ENCODE data around the gene CASP8.
"Not testable (repeated sequence)": the region's sequence is repeated elsewhere in the genome, so short reads cannot be mapped to it uniquely, and the experiment has no call there.

CASP8 gene

DNA sequence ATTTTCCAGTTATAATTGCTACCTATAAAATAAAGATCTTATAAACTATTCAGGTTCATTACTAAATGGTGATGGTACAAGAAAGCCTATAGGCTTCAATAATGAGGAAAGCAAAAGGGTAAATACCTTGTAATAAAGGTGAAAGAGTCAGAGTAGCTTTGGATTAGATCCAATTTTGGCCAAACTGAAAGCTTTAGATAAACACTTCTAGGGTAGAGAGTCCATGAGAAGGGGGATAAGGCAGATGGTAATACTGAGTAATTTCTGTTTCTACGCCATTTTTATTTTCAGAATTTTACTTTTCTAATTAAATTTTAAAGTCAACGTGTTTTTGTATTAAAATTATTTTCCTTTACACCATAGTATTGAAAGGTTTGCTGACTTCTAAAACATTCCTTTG, 9.4 kb downstream of the CASP8 start:
- DNase-seq (ENCODE audit: low read depth, low spot score), result no peak

DNA sequence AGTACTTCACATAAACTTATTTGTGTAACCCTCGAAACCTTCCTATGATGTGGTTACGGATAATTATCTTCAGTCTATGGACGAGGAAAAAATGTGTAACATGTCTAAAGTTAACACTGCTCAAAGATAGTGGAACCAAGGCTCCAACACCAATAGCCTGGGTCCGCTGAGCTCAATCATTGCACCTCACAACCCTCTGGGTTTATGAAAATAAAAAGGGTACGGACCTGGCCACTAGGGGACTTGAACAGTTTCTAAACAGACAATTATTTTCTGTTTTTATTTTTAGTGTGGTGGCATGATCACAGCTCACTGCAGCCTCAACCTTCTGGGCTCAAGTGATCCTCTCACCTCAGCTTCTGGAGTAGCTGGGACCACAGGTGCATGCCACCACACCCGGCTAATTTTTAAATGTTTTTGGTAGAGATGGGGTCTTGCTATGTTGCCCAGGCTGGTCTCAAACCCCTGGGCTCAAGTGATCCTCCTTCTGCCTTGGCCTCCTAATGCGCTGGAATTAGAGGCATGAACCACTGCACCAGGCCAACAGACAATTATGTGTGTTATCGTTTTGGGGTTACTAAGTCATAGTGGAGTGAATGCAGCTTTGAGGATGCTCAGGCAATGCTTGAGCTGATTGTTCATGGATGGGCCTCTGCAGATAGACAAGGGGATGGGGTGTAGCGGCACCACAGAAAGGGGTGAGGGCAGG, 10.1 kb downstream of the CASP8 start:
- no peak for DNase-seq (ENCODE audit: low read depth, low spot score)

DNA sequence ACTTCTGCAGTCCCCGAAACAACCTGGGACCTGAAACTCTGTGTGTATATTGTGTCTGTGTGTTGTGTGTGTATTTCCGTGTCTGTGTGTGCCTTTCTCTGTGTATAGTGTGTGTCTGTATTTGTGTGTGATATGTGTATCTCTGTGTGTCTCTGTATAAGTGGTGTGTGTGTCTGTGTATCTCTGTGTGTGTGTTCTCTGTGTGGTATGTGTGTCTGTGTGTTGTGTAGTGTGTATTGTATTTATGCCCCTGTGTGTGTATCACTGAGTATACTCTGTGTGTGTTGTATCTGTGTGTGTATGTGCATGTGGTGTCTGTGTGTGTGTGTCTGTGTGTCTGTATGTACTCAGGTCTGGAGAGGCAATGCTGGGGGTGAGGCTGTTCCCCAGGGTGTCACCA, 11.6 kb downstream of the CASP8 start:
- no peak for DNase-seq (ENCODE audit: low read depth, low spot score)

DNA sequence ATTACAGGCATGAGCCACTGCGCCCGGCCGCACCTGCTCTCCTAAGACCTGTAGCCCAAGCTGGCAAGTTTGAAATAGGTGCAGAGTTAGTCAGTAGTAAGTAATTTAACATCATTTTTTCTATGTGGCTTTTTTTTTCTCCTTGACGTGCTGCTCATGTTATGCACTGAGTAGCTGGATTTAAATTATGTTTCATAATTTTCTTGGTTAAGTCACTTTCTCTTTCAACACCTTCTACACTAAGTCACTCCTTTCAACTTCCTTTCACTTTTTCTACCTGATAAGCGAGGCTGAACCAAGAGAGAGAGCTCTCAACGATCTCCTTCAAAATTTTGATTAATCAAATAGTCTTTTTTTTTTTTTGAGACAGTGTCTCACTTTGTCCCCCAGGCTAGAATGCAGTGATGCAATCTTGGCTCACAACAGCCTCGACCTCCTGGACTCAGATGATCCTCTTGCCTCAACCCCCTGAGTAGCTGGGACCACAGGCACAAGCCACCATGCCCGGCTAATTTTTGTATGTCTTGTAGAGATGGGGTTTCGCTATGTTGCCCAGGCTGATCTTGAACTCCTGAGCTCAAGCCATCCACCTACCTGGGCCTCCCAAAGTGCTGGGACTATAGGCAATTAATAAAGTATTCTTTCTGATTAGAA, 13.1 kb downstream of the CASP8 start:
- DNase-seq (ENCODE audit: low read depth, low spot score), result no peak

DNA sequence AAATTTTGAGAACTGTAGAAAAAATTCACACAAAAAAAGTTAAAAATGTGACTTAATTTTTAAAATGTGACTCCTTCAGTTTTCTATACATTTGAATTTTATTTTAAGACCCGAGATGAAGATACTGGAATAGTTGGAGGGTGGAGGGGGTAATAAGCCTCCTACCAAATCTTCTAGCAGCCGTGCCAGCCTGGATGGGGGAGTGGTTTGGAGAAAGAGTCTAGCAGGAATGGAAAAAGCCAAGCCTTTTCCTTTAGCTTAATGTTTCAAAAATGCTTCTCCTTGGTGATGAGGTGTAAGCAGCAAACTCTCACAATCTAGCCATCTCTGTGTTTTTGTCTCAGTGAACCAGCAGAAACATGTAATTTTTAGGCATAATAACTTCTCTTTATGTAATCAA, 14.7 kb downstream of the CASP8 start:
- no peak for DNase-seq (ENCODE audit: low read depth, low spot score)

DNA sequence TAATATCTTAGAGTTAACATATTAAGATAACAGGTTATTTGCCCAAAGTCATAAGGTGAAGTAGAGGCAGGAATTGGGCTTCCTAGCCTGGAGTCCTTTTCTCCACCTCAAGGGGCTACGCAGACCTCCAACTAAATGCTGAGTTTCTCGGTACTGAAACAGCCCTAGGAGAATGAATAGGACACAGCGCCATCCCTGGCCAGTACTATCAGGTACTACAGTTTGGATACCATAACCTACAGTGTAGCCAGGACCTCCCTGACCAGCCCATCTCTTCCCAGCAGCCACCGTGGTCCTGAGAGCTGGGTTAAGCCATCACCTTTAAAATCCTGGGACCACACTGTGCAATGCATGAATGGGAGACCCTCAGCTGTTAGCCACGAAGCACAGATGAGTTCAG, 15.7 kb downstream of the CASP8 start:
- no peak for DNase-seq (ENCODE audit: low read depth, low spot score)

DNA sequence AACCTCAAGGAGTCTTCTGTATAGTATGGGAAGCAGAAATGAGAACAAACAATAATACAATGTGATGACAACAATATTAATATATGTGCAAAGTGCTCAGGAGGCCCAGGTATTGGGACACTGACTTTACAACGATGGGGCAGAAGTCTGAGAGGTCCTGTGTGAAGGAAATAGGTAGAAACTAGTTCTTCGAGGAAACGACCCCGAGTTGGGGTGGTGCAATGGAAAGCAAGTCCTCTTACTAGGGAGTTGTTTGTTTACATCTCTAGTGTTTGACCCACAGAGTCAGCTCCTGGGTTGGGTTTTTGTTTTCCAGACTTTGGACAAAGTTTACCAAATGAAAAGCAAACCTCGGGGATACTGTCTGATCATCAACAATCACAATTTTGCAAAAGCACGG, 16.2 kb downstream of the CASP8 start:
- no peak for DNase-seq (ENCODE audit: low read depth, low spot score)

DNA sequence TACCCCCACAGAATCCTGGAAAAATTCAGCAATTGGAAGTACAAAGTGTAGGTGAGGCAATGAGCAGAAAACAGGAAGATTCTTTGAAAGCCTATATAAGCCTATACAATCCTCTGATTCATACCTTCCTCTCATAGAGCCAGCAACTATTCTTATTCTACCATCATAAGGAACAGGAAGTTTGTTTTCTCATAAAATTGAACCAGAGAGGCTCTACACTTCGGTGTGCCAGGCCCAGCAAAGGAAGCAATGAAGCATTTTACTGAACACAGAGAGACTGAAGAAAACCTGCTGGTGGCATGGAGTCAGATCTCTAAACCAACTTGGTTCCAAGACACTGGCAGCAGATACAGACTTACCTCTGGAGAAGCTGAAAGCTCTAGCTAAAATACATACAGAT, 18.7 kb downstream of the CASP8 start:
- no peak for DNase-seq (ENCODE audit: low read depth, low spot score)

DNA sequence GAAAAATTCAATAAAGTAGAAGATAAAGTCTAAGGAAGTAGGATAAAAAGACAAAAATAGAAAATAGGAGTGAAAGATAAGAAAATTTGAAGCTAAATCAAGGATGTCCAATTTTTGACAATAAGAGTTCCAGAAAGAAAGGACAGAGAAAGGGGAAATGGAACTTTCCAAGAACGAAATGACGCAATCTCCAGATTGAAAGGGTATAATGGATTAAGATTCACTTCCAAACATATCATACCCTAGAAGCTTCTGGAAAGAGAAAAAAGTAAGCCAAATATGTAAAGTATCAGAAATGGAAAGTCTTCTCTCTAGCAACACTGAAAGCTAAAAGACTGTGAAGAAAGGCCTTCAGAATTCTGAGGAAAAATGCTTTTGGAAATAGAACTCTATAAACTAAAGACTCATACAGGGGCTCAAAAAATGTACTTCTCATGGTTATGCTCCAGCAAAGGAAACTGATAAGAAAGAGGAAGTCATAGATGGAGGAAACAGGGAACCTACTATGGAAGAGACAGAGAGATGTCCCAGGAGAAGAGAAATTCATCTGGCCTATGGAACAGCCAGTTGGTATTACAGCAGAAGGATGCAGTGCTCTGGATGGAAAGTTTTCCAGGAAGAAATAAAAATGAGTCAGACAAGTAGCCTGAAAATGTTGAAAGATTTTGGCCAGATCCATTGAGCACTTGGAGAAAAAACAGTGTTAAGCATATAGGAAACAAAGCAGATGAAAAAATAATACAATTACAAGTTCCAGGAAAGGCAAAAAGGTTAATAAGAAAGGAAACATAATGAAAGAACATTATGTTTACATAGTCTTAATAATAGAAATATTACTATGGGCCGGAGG, 20.1 kb downstream of the CASP8 start:
- no peak for DNase-seq (ENCODE audit: low read depth, low spot score)

DNA sequence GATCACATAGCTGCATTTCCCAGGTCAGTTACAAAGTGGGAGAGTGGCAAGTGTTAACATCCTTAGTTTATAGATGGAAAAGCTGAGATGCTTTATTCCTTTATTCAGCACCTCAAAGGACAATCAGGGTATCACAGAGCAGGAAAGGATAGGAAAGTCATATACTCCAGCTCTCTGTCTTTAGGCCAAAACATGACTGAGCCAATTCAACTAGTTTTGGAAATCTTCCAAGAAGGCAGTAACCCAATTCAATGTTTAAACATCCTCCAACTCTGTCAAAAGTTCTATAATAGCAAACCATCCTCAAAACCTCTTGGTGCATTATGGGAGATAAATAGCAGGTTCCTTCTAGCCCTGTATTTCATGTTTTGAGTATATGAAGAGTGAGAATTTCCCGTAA, 25.2 kb downstream of the CASP8 start:
- DNase-seq (ENCODE audit: low read depth, low spot score), result no peak

DNA sequence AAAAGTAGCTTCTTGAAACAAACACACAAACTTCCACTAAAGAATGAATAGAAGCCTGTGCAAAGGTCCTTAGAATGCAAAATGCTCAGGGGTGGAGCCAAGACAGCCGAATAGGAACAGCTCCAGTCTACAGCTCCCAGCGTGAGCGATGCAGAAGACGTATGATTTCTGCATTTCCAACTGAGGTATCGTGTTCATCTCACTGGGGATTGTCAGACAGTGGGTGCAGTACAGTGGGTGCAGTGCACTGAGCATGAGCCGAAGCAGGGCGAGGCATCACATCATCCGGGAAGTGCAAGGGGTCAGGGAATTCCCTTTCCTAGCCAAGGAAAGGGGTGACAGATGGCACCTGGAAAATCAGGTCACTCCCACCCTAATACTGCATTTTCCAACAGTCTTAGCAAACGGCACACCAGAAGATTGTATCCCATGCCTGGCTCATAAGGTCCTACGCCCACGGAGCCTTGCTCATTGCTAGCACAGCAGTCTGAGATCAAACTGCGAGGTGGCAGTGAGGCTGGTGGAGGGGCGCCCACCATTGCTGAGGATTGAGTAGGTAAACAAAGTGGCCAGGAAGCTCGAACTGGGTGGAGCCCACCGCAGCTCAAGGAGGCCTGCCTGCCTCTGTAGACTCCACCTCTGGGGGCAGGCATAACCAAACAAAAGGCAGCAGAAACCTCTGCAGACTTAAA, 30.3 kb downstream of the CASP8 start:
- DNase-seq (ENCODE audit: low read depth, low spot score), result not testable (repeated sequence)

DNA sequence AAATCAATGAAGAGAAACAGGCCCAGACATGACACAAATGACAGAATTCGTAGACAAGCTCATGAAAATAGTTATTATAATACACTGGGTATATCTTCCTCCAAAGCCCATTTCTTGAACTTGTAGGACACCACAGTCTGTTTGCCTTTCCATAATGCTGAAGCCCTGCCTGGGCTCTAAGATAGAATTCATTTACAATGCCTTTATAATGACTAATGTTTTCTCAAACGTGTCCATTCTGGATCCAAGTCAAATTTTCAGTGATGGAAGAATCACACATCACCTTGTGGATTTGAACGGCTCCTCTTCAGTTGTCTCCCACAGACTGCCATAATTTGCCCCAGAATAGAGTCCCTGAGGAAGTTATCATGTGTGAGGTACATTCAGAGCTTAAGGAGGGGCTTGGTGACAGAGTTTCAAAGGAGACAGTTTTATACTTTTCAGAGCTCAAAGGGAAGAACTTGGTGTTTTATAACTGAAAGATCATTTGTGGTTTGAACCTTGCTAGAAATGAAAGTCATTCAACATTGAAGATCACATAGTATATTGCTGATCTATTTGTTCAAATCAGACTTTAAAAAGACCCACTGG, 38.2 kb downstream of the CASP8 start:
- no peak for DNase-seq (ENCODE audit: low read depth, low spot score)

DNA sequence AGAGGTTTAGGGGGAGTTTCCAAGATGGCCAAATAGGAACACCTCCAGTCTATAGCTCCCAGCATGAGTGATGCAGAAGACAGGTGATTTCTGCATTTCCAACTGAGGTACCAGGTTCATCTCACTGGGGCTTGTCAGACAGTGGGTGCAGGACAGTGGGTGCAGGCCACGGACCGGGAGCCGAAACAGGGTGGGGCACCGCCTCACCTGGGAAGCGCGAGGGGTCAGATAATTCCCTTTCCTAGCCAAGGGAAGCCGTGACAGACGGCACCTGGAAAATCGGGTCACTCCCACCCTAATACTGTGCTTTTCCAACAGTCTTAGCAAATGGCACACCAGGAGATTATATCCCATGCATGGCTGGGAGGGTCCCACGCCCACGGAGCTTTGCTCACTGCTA, 39.6 kb downstream of the CASP8 start:
- not testable (repeated sequence) for DNase-seq (ENCODE audit: low read depth, low spot score)

DNA sequence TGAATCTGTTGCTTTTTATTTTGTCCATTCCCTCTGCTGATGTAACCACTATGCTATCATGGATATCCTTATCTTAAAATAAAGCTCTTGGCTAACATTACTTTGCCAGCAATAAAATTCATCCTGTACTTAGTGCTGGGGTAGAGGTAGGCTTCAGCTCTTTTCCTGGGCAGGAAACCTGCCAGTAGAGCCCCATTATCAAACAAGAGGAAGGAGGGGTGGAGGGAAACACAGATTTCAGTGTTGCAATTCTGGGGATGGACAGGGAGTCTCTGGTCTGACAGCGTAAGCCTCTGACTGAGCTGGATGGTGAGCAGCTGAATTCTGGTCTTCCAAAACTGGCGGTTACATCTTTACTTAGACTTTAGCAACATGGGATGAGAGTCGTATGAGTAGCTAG, 47.5 kb downstream of the CASP8 start:
- DNase-seq (ENCODE audit: low read depth, low spot score), result no peak

DNA sequence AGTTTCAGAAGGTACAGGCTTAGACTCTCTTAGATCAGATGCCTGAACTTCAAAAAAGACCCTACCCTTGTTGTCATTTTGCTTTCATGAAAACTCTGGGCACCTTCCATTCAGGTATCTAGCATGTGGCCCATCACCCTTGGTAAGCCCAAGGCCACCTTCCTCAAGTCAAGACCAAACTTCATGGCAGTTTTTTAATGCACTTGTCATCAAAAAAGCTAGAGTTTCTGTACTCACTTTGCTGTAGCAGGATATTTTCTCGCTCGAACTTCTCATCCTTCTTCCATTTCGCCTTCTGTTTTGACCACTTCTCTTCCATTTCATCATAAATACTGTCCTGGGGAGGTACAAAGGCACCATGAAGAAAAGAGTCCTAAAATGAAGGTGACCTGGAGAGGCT, 48.6 kb downstream of the CASP8 start:
- no peak for DNase-seq (ENCODE audit: low read depth, low spot score)

DNA sequence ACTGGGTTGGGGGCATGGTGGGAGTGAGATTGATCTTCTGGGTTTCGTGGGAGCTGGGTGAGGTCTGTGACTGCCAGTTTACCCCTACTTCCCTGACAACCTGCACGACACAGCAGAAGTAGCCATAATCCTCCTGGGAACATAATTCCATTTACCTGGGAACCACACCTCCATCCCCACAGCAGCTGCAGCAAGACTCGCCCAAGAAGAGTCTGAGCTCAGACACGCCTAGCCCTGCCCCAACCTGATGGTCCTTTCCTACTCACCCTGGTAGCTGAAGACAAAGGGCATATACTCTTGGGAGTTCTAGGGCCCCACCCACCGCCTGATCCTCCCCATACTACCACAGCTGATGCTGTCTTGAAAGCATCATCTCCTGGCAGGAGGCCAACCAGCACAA, 53.0 kb downstream of the CASP8 start:
- DNase-seq (ENCODE audit: low read depth, low spot score), result no peak

DNA sequence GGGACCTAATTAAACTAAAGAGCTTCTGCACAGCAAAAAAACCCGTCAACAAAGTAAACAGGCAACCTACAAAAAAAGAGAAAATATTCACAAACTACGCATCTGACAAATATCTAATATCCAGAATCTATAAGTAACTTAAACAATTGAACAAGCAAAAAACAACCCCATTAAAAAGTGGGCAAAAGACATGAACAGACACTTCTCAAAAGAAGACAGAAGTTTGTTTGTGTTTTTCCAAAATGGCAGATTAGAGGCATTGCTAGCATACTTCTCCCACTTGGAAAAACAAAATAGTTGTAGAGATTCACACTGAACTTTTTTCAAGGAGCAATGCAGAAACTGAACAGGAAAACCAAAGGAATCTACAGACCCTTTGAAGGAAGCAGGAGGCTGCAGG, 59.2 kb downstream of the CASP8 start:
- DNase-seq (ENCODE audit: low read depth, low spot score), result no peak

DNA sequence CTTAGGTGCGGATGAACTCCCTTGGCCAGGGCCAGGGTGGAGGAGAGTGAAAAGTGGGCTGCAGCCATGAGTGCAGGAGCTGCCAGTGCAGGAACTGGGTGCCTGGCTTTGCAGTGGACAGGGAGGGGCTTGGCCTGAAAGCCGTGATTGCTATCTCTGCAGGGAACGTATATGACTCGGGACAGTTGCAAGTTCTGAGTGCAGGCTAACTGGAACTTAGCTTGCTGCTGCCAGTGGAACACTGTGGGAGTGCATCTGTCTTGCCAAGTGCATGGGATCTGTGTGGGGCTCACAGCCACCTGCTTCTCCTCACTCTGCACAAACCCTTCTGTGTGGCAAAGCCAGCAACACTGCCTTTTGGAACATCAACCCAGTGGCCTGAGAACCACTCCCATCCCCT, 59.9 kb downstream of the CASP8 start:
- no peak for DNase-seq (ENCODE audit: low read depth, low spot score)

DNA sequence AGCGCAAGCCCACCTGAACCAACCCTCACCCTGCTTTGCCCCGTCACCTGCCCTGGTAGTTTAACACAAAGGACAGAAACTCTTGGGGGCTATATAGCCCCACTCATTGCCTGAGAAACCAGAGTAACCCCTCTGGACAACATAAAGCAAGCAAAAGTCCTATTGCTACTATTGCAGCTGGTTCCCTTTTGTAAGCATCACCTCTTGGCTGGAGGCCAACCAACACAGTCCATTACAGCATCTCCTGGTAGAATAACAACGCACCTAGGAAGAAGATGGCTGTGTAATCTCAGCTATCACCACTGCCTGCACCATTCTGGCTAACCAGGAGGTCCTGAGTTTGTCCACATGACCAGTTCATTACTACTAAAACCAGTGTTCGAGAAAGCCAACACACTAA, 60.4 kb downstream of the CASP8 start:
- DNase-seq (ENCODE audit: low read depth, low spot score), result no peak

DNA sequence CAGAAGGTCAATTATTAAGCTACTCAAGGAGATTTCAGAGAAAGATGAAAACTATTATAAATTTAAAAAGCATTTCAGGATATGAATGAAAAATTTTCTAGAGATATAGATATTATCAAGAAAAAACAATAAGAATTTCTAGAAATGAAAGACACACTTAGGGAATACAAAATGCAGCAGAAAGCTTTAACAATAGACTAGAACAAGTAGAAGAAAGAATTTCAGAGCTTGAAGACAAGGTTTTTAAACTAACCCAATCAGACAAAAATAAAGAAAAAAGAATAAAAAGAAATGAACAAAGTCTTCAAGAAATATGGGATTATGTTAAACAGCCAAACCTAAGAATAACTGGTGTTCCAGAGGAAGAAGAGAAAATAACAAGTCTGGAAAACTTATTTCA, 62.4 kb downstream of the CASP8 start:
- no peak for DNase-seq (ENCODE audit: low read depth, low spot score)

DNA sequence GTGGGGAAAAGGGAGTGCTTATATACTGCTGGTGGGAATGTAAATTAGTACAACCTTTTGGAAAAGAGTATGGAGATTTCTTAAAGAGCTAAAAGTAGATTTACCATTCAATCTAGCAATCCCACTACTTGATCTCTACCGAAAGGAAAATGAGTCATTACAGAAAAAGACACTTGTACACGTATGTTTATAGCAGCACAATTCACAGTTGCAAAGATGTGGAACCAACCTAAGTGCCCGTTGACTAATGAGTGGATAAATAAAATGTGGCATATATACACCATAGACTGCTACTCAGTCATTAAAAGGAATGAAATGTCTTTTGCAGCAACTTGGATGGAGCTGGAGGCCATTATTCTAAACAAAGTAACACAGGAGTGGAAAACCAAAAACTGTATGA, 67.3 kb downstream of the CASP8 start:
- DNase-seq (ENCODE audit: low read depth, low spot score), result no peak

DNA sequence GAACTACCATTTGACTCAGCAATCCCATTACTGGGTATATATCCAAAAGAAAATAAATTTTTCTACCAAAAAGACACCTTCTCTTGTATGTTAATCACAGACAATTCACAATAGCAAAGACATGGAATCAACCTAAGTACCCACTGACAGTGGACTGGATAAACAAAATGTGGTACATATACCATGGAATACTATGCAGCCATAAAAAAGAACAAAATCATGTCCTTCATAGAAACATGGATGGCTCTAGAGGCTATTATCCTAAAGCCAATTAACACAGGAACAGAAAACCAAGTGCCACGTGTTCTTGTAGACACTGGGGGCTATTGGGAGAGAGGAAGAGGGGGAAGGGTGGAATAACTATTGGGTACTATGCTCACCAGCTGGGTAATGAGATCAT, 69.1 kb downstream of the CASP8 start:
- no peak for DNase-seq (ENCODE audit: low read depth, low spot score)

Measured in smooth muscle cell of the brain vasculature (primary cell).